T-helper 2 cell (primary cell): ENCODE measurements around the gene POLR2A.
"Not testable (repeated sequence)": the region's sequence is repeated elsewhere in the genome, so short reads cannot be mapped to it uniquely, and the experiment has no call there.

Experiments used
- DNase-seq, 5 experiments: peaks; one replicate each; pipeline versions ENCODE4 v3.0.0 to v3.0.0-alpha.2; 2012 to 2022

POLR2A gene

DNA sequence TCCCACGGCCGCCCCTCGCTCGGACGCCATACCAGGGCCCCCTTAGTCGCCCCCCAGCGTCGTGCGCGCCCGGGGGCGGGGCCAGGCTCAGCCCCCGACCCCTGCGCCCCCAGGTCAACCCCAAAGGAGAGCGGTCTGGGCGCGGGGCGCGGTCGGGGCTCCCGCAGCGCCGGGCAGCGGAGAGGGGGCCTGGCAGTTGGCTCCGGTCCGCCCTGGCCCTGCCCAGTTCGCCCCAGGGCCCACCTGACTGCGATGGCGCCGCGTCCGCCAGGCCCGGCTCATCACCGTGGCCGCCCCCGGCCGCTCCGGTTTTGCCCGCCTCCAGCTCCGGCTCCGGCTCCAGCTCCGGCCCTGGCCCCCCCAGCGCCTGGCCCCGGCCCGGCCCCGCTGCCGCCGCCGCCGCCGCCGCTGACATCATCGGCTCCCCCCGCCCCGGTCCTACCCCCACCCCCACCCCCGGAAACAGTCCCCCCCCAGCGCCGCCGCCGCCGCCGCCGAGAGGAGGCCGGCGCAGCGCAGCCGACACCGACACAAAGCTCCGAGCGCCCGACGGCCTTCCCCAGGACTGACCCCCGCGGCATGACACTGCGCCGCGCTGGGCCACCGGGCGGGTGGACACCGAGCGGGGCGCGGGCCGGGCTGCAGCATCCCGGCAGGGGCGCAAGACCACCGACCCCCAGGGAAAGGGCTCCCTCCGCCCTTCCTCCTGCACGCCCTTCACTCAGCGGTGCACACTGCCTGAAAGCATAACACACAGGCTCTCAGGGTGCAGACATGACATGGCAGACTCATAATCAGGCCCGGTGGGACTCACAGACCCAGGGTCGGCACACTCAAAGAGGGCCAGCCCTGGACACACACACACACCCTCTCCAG lies 4.7 kb upstream of the POLR2A start, which contains the start of gene ZBTB4:
Gene ZBTB4, minus strand, starts transcription at position 419 of the 876 bp plus-strand sequence. CDS start 12,830 bp downstream, outside the sequence.
- peak; percentile 33 to 80 (median 58) for DNase-seq

DNA sequence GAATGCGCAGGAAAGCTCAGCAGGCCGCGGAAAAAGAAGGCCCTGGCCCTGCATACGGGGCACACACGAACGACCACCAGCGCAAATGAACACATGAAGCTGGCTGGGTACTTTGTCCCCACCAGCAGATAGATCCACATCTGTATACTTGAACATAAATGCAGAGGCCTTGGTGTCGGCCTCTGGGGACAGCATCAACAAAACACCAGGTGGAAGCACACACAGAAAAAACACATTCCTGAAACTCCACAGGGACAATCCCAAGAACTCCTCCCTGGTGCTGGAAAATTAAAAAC lies 4.1 kb upstream of the POLR2A start:
- DNase-seq, result no peak

DNA sequence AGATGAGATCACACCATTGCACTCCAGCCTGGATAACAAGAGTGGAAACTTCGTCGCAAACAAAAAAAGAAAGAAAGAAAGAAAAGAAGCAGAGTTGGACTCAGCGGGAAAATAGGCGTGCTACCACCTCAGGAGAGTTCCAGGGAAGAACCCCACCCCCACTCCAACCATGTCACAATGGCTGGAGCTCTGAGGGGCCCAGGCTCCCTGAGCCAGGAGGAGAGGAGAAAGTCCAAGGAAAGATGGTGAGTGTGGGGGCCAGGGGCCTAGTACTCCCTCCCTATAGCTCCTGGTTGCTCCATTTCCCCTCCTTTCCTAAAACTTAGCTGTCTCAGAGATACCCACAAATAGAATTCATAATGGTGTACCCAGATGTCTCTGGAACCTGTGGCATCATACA lies 2.9 kb upstream of the POLR2A start, which contains the start of gene SLC35G6:
Gene SLC35G6, plus strand, starts transcription at position 172 of the 400 bp plus-strand sequence. Its CDS starts 71 bp downstream, at position 243.
- DNase-seq, result not testable (repeated sequence)

DNA sequence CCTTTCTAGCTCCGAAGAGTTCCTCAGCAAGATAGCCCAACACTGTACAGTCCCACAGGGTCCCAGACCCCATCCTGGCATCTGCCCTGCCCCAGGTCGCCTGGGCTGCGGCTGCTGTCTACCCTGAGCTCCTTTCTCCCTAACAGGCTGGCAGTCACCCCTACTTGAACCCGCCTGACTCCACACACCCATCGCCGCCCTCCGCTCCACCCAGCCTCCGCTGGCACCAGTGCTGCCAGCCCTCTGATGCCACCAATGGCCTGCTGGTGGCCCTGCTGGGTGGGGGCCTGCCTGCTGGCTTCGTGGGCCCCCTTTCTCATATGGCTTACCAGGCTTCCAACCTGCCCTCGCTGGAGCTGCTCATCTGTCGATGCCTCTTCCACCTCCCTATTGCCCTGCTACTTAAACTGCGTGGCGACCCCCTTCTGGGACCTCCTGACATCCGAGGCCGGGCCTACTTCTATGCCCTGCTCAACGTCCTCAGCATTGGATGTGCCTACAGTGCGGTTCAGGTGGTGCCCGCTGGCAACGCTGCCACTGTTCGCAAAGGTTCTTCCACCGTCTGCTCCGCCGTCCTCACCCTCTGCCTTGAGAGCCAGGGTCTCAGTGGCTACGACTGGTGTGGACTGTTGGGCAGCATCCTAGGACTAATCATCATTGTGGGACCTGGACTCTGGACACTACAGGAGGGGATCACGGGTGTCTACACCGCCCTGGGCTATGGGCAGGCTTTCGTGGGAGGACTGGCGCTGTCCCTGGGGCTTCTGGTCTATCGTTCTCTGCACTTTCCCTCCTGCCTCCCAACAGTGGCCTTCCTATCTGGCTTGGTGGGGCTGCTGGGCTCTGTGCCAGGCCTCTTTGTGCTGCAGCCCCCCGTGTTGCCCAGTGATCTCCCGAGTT lies 2.1 kb upstream of the POLR2A start:
- not testable (repeated sequence) for DNase-seq

DNA sequence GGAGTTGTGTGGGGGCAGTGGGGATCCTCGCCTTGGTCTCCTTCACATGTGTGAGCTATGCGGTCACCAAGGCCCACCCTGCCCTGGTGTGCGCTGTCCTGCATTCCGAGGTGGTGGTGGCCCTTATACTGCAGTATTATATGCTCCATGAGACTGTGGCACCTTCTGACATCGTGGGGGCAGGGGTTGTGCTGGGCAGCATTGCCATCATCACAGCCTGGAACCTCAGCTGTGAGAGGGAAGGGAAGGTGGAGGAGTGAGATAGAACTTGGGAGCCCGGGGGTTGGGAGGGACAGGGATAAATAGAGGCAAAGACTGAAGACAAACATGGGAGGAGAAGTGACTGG lies 1.5 kb upstream of the POLR2A start:
- DNase-seq, result not testable (repeated sequence)

DNA sequence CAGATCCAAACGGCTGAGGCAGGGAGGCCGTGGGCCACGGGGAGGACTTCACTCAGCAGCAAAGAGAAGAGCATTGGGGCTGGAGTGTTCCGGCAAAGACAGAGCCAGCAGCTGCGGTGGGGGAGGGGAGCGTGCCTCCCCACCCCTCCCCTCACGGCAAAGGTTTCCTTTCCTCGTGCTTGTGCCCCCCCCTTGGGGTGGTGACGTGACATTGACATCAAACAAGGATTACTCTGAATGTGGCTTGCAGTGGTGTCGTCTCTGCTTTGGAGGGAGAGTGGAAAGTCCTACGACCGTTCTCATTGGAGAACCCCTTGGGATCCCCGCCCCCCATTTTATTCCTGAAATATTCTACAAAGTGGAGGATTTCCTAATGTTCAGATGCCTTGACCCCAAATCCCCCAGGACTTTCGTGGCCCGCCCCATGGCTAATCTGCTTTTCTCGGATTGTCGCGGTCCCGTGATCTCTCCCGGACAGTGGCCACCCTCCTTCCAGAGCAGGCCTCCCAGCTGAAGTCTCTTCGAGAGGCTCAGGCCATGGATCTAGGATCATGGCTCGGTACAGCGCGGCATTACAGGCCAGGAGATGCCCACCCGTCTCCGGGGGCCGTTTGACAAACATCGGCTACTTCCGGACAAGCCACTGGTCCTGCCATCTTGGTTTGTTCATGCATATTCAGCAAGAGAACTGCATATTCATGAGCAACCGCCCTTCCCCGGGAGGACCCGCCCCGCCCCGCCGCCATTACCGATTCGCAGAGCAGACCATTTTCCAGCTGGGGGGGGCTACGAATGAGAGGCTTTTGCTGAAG lies 705 bp upstream of the POLR2A start:
- DNase-seq, result peak; percentile 85 to 97 (median 92)

DNA sequence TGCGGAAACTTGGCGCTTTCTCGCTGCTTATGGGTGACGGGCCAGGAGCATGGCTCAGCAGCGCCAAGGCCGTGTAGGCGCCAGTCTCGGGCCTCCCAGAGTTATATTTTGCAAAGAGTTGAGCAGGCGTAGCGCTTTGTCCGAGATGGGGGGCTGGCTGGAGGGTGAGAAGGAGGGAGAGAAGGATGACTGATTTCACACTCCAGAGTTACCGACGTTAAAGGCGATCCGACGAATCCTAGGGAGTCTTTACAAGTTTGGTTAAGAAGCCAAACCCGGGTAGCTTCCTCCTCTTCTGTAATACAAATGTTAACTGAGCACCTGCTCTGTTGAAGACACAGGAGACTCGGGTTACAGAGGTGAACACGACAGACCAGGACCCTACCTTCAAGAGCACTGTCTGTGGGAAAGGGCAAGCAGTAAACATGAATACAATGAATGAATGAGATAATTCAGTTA lies 782 bp downstream of the POLR2A start:
- no peak for DNase-seq

DNA sequence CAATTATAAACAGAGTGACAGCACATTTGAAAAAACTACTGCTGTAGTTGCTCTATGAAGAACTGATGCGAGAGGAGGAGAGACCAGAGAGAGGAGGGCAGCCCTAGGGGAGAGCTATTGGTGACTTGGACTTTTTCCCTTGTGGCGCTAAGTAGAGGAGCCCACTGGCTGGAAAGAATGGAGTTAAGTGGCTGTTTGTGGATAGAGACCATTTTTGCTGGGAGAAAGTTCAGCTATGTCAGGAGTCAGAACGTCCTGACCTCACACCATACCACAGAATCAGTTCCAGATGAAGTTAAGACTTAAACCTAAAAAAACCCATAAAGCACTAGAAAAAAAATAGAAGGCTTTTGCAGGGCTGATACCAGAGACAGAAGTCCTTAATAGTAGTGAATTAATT lies 2.0 kb downstream of the POLR2A start:
- peak in 1 of 5 experiments; percentile 29 for DNase-seq

DNA sequence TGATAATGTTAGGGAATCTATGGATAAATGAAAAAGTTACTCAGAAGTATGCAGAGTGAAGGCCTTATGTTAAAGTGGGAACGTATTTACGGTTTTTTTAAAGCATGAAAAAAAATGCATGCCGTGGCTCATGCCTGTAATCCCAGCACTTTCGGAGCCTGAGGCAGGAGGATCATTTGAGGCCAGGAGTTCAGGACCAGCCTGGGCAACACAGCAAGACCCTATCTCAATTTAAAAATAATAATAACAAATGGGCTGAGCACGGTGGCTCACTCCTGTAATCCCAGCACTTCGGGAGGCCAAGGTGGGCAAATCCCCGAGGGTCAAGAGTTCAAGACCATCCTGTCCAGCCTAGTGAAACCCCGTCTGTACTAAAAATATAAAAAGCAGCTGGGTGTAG lies 6.0 kb downstream of the POLR2A start:
- DNase-seq, result no peak

DNA sequence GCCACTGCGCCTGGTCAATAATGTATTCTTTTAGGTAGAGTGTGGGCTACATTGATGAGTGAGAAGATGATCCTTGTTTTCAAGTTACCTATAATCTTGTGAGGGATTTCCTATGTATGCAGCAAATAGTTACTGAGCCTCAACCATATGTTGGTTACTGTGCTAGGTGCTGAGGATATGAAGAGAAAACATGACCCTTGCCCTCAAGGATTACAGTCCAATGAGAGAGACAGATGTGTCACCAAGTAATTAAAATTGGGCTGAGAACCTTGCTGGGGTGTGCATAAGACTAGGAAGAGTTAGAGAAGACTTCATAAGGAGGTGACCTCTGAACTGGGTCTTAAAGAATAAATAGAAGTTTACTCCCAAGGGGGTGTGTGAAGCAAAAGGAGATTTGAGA lies 7.4 kb downstream of the POLR2A start:
- no peak for DNase-seq

DNA sequence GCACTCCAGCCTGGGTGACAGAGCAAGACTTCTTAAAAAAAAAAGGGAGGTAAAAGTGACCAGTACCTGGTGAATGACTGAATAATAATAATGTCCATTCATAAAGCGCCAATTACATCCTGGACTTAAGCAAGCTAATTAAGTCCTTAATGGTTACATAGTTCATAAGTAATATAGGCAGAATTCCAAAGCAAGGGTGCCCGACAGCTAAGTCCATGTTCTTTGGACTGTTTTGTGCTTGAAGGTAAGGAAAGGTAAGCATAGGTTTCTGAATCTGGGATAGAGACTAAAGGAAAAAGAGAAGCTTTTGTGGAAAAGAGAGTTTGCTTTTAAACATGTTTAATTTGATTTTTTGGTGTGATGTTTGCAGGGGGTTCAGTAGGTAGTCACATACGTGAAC lies 9.8 kb downstream of the POLR2A start:
- no peak for DNase-seq

DNA sequence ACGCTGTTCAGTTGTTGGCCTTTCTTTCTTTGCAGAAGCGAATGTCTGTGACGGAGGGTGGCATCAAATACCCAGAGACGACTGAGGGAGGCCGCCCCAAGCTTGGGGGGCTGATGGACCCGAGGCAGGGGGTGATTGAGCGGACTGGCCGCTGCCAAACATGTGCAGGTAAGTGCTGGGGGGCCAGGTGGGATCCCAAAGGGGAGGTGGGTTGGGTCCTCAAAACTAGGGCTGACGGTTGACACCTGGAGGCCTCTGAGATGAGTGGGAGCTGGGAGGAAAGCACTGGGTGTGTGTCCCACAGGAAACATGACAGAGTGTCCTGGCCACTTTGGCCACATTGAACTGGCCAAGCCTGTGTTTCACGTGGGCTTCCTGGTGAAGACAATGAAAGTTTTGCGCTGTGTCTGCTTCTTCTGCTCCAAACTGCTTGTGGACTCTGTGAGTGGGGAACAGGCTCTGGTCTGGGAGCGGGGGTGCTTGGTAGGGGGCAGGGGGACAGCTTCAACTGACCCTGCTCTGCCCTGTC lies 11.8 kb downstream of the POLR2A start:
- no peak for DNase-seq

DNA sequence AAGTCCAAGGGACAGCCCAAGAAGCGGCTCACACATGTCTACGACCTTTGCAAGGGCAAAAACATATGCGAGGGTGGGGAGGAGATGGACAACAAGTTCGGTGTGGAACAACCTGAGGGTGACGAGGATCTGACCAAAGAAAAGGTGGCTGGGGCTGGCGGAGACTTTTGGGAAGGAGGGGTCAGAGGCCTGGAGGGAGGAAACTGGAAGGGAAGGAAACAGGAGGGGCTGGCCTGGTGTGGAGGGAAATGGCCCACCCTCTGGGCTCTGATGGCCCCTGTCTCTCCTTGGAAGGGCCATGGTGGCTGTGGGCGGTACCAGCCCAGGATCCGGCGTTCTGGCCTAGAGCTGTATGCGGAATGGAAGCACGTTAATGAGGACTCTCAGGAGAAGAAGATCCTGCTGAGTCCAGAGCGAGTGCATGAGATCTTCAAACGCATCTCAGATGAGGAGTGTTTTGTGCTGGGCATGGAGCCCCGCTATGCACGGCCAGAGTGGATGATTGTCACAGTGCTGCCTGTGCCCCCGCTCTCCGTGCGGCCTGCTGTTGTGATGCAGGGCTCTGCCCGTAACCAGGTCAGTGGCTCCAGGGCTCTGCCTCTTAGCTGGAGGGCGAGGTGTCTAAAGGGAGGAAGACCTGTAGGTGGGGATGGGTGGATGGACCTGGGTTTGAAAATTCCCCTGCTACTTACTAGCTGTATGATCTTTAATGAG lies 12.5 kb downstream of the POLR2A start:
- no peak for DNase-seq

DNA sequence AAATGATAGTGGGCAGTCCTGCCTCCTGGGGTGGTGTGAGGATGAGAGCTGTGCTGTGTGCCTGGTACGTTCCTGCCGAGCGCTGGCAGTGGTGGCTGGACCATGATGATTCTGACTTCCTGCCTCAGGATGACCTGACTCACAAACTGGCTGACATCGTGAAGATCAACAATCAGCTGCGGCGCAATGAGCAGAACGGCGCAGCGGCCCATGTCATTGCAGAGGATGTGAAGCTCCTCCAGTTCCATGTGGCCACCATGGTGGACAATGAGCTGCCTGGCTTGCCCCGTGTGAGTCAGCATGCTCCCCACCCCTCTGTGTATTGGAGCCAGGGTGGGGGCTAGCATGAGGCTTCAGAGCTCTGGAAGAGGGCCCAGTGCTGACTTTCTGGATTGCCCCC lies 13.1 kb downstream of the POLR2A start:
- DNase-seq, result no peak

DNA sequence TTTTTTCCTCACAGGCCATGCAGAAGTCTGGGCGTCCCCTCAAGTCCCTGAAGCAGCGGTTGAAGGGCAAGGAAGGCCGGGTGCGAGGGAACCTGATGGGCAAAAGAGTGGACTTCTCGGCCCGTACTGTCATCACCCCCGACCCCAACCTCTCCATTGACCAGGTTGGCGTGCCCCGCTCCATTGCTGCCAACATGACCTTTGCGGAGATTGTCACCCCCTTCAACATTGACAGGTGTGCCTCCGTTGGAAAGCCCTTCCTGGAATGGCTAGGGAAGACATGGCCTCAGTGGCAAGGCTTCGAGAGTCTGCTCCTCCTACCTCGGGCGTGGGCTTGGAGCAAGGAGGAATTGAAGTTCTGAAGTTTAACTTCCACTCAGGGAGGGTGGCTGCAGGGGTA lies 13.5 kb downstream of the POLR2A start:
- no peak for DNase-seq

DNA sequence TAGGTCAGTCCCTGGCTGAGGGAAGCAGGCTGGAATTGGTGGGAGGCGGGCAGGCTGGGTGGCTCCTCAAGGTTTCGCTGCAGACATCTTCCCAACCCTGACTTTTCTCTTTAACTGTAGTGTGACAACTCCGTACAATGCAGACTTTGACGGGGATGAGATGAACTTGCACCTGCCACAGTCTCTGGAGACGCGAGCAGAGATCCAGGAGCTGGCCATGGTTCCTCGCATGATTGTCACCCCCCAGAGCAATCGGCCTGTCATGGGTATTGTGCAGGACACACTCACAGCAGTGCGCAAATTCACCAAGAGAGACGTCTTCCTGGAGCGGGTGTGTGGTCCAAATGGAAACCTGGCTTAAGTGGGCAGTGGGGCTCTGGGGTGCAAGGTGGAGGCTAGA lies 15.0 kb downstream of the POLR2A start:
- DNase-seq, result no peak

DNA sequence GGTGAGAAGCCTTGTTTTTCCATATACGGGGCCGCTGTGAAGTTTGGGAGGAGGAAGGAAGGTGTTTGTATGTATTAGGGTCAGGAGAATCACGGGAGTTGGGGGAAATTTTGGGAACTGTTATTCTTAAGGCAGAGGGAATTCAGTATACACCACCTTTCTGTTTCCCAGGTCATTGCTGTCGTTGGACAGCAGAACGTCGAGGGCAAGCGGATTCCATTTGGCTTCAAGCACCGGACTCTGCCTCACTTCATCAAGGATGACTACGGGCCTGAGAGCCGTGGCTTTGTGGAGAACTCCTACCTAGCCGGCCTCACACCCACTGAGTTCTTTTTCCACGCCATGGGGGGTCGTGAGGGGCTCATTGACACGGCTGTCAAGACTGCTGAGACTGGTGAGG lies 17.6 kb downstream of the POLR2A start:
- no peak for DNase-seq

DNA sequence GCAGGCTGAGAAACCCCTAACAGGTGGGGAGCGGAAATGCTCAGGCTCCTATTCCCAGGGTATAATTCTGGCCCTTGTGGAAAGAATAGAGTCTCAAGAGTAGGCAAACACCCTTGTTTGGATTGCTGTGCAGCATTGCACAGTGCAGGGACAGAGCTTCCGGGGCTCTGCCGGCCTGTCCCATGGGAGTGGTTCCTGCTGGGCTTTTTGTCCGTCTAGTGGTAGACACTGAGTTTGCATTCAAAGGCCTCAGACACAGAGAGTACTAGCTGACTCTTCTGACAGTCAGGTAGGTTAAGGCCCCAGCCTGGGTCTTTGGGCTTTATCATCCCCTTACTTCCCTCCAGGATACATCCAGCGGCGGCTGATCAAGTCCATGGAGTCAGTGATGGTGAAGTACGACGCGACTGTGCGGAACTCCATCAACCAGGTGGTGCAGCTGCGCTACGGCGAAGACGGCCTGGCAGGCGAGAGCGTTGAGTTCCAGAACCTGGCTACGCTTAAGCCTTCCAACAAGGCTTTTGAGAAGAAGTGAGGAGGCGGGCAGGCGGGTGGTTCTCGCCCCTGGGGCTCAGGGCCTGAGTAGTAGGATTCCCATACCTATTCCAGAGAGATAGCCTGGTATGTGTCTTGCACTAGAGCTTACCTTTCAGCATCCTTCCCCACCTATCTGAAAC lies 18.1 kb downstream of the POLR2A start:
- no peak for DNase-seq

DNA sequence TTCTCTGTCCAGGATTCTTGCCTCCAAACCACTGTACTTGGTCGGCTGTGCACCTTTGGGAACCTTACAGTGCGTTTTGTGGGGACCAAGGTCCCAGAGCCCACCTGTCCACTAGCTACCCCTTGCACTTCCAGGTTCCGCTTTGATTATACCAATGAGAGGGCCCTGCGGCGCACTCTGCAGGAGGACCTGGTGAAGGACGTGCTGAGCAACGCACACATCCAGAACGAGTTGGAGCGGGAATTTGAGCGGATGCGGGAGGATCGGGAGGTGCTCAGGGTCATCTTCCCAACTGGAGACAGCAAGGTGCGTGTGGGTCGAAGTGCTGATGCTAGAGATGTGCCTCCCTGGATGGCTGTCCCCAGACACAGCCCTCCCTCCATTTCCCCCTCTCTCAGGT lies 18.8 kb downstream of the POLR2A start:
- no peak for DNase-seq

DNA sequence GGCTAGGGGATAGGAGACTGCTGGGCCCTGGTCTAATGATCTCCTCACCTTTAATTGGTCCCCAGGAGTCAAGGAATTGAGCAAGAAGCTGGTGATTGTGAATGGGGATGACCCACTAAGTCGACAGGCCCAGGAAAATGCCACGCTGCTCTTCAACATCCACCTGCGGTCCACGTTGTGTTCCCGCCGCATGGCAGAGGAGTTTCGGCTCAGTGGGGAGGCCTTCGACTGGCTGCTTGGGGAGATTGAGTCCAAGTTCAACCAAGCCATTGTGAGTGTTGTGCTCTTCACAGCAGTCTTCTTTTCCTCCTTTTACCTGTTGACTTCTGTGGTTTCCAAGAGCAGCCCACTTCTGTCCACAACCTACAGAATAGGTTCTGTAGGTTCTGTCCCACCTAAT lies 19.4 kb downstream of the POLR2A start:
- DNase-seq, result no peak

DNA sequence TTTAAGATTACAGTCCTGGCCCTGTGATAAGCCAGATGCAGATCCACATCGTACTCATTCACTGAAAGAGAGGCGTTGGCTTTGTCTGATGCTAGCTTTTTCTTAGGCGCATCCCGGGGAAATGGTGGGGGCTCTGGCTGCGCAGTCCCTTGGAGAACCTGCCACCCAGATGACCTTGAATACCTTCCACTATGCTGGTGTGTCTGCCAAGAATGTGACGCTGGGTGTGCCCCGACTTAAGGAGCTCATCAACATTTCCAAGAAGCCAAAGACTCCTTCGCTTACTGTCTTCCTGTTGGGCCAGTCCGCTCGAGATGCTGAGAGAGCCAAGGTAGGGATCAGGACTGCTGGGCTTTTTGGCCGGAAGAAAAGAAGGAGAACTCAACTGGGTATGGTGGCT lies 24.0 kb downstream of the POLR2A start:
- no peak for DNase-seq
